GM19023 (cell line): ENCODE data around the gene ZKSCAN3.
"Not testable (repeated sequence)": the region's sequence is repeated elsewhere in the genome, so short reads cannot be mapped to it uniquely, and the experiment has no call there.

Experiments
- ATAC-seq: cut with Tn5 transposase; IDR thresholded peaks from one replicate; pipeline ENCODE4 v1.9.1; 2021; ENCODE audit warnings: mild to moderate bottlenecking, moderate library complexity; ENCODE audit not compliant: unreplicated experiment

ZKSCAN3 gene

DNA sequence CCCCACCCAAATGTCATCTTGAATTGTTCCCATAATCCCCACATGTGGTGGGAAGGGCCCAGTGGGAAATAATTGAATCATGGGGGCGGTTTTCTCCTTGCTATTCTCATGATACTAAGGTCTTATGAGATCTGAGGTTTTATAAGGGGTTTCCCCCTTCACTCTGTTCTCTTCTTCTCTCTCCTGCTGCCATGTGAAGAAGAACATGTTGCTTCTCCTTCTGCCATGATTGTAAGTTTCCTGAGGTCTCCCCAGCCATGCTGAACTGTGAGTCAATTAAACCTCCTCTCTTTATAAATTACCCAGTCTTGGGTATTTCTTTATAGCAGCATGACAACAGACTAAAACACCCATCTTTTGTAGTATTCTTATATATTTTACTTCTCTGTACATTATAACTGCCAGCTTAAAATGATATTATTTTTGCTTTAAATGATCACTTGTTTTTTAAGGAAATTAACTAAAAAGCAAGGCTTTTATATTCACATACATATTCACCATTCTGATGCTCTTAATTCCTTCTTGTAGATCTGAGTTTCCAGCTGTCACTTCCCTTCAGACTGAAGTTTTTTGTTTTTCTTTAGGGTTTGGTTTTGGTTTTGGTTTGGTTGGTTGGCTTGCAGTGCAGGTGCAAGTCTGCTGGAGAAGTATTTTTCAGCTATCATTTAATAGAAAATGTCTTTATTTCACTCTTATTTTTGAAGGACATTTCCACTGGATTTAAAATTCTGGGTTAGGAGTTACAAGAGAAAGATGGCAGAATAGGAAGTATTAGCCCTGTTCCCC lies 9.2 kb upstream of the ZKSCAN3 start:
- ATAC-seq, result no peak

GRCh38 chr6:28343898-28344677 lies 5.7 kb upstream of the ZKSCAN3 start:
- no peak for ATAC-seq

DNA sequence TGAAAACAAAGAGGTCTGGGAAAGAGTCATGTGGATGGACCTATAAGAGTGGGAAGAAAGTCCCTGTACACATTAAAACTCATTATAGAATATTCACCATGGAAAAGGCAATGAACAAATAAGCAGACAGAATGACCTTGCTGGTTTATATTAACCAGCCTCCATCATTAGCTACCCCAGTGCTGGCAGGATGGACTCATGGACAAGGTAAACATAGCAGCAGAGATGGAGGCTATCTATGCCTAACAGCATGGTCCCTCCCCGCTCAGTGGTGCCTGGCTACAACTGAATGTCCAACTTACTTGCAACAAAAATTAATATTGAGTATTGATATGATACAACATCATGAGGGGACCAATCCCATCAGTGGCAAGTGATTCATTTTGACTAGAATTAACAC lies 4.5 kb upstream of the ZKSCAN3 start:
- ATAC-seq, result no peak

- no peak for ATAC-seq
Observed at GRCh38 chr6:28347119-28347518, 2.6 kb upstream of the ZKSCAN3 start.

DNA sequence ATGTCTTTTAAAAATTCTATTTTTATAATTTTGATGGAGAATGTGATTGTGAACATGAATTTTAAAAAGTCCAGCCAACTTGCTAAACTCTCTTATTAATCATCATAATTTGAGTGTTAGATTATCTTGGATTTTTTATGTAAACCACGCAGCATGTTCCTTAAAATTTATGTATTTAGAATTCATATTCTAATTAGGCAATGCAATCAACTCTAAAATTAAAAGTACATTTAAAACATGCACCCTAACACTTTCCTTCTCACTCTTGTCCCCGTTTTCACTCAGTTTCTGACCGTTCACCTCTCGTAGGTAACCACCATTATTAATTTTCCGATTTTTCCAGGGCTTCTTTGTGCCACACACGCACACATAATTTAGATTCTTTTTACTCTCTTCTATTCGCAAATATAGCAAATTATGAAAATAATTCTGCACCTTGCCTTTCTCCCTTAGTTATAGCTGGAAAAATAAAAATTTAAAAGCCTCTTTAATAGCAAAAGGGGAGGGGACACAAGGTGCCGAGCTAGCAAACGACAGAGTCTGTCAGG lies 329 bp upstream of the ZKSCAN3 start:
- ATAC-seq, result no peak

DNA sequence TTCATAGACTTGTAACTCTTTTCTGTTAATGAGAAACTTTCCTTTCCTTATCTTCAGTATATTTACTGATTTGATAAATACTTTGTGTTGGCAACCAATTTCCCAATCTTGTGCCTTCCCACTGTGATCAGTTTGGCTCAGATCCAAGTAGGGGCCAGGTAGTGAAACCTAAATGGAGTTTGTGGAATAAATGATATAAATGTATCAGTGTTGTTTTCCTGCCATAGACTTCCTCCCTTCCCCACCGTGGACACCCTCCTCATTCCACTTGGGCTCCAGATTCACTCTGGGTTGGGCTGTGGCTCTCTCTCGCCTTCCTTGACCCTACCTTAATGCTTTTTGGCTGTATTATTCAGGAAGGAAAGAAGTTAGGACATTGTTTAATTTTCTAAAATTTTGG lies 1.3 kb downstream of the ZKSCAN3 start:
- no peak for ATAC-seq

GRCh38 chr6:28351493-28351925 lies 1.8 kb downstream of the ZKSCAN3 start:
- ATAC-seq, result no peak

- ATAC-seq, result no peak
Observed at GRCh38 chr6:28353356-28353755, 3.6 kb downstream of the ZKSCAN3 start.

DNA sequence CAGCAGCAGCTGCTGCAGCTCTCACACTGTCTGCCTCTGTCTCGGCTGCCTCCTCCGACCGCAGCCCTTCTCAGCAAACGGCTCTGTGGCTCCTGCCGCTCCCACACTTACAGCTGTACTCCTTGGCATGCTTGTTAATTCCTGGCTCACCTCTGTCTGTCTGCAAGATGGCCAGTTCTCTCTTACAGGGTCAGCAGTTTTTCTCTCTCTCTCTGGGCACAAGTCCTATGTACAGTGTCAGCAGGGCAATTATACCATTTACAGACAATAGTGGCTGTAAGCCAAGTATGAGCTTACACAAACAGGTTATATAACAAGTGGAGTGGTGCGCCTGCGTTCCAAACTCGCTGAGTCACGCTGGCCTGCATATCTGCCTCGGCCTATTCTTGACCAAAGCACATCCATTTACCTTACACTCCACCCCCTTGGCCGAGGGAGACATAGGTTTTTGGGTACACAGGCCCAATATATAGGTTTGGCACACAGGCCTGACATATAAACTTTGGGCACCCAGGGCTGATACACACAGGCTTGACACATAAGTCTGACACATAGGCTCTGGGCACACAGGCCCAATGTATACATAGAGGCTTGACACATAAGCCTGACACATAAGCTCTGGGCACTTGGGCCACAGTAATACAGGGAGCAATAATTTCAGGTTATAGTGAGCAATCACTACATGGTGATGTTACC lies 4.4 kb downstream of the ZKSCAN3 start:
- no peak for ATAC-seq

- ATAC-seq, result no peak
Observed at GRCh38 chr6:28354688-28355554, 5.2 kb downstream of the ZKSCAN3 start.

- ATAC-seq, result peak; percentile 81
Observed at GRCh38 chr6:28355743-28356665, 6.3 kb downstream of the ZKSCAN3 start.

GRCh38 chr6:28356666-28357020 lies 6.9 kb downstream of the ZKSCAN3 start:
- ATAC-seq, result no peak

GRCh38 chr6:28357036-28357435 lies 7.3 kb downstream of the ZKSCAN3 start:
- ATAC-seq, result no peak

GRCh38 chr6:28359562-28359961 lies 9.8 kb downstream of the ZKSCAN3 start:
- ATAC-seq, result not testable (repeated sequence)

- no peak for ATAC-seq
Observed at GRCh38 chr6:28360961-28361360, 11.2 kb downstream of the ZKSCAN3 start.

DNA sequence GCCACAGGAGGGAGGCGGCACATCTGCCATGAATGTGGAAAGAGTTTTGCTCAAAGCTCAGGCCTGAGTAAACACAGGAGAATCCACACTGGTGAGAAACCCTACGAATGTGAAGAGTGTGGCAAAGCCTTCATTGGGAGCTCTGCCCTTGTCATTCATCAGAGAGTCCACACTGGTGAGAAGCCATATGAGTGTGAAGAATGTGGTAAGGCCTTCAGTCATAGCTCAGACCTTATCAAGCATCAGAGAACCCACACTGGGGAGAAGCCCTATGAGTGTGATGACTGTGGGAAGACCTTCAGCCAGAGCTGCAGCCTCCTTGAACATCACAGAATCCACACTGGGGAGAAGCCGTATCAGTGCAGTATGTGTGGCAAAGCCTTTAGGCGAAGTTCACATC lies 15.8 kb downstream of the ZKSCAN3 start:
- ATAC-seq, result not testable (repeated sequence)

DNA sequence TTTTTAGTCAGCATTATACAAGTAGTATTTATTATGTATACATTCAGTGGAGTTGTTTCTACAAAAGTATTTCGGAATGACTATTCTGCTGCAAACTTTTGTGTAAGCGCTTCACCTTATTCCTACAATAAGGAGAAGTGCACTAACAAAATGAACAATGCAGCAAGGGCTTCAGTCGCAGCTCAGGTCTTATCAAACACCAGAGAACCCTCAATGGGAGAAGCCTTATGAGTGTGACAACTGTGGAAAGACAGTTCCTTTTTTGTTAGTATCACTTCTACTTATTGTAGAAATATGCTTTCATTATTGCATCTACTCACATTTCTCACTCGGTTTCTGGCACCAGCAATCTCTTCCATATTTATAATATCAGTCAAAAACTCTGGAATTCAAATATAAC lies 18.8 kb downstream of the ZKSCAN3 start:
- peak; percentile 61 for ATAC-seq

GRCh38 chr6:28369463-28369862 lies 19.7 kb downstream of the ZKSCAN3 start:
- no peak for ATAC-seq

DNA sequence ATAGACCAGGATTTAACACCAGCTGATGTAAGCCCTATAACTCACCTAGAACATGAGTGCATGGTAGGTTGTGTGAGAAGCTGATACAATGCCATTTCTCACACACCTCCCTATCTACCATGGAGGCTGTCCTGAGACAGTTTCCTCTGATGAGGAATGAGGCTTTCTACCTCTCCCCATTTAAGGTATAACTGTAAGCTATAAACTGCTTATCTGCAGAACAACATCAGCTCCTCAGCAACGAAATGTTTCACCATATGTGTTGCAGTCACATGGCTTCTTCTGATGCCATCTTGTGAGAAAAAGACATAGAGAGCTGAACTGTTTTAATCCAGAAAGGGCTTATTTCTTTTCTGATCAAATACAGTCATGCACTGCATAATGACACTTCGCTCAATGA lies 20.7 kb downstream of the ZKSCAN3 start:
- ATAC-seq, result no peak
